HFFc6 (cell line): ENCODE data around the gene PEDS1. TPM values are rescaled to one million over a fixed set of nuclear protein-coding genes. Genes with fewer than 3 reads are reported as not detected.

ENCODE experiments used
- DNase-seq: peaks from one replicate; pipeline ENCODE4 v3.0.0-alpha.2; 2018
- H3K27ac Mint-ChIP-seq: 2 replicates; pipeline ENCODE4 v1.8.0; 2020; ENCODE audit warnings: mild to moderate bottlenecking, mixed read lengths
- H3K27me3 Mint-ChIP-seq: 2 replicates; pipeline ENCODE4 v1.8.0; 2021; ENCODE audit warnings: mild to moderate bottlenecking, moderate library complexity, mixed read lengths; ENCODE audit not compliant: insufficient read depth
- H3K36me3 Mint-ChIP-seq: 2 replicates; pipeline ENCODE4 v1.8.0; 2021; ENCODE audit warnings: low read depth, mixed read lengths
- H3K4me1 Mint-ChIP-seq: 2 replicates; pipeline ENCODE4 v1.8.0; 2020; ENCODE audit warnings: low read depth, mixed read lengths
- H3K4me3 Mint-ChIP-seq: 2 replicates; pipeline ENCODE4 v1.8.0; 2020; ENCODE audit warnings: mild to moderate bottlenecking, moderate library complexity, mixed read lengths
- H3K9me3 Mint-ChIP-seq: 2 replicates; pipeline ENCODE4 v1.8.0; 2020; ENCODE audit warnings: mild to moderate bottlenecking, mixed read lengths
- CTCF ChIP-seq: fragments of 200-600 bp; sonication (generic); IDR thresholded peaks from 2 replicates; pipeline ENCODE4 v1.5.0; 2021; ENCODE audit warnings: antibody characterized with exemption, mild to moderate bottlenecking
- total RNA-seq, 6 experiments: library from RNA; stranded (reverse); fragmentation: NEBNext Ultra II Directional; extraction: Animal tissue kit (Norgen Biotek cat#: 25700); gene quantifications; 2 replicates in 1 of 6; 3 replicates in 5 of 6; pipeline ENCODE4 v1.2.3, GENCODE V29; 2021

The PEDS1 gene
- total RNA-seq, 6 experiments from 2014 or later, result 25.8 to 29.8 (median 27.8) TPM

GRCh38 chr20:50144362-50144761, 9.2 kb downstream of the PEDS1 start:
- Mint-ChIP-seq H3K9me3 (no peaks in the 10 kb centered on the region), H3K27ac (peak overlapping the region; percentile 90), H3K27me3 (peaks cover 2% of the 10 kb centered on the region; the same call in 1 of the 2 replicates), H3K4me3 (peak overlapping the region; percentile 27; the same call in 1 of the 2 replicates), H3K4me1 (peaks cover 74% of the 10 kb centered on the region), H3K36me3 (peaks cover 33% of the 10 kb centered on the region)
- peak; percentile 95 for DNase-seq
- no peak for TF ChIP-seq CTCF

- TF ChIP-seq CTCF, result no peak
- Mint-ChIP-seq H3K36me3 (peaks cover 25% of the 10 kb centered on the region), H3K4me1 (peaks cover 72% of the 10 kb centered on the region), H3K9me3 (no peaks in the 10 kb centered on the region), H3K27me3 (no peaks in the 10 kb centered on the region), H3K4me3 (no peak overlapping the region), H3K27ac (peak overlapping the region; percentile 64; the same call in 1 of the 2 replicates)
- no peak for DNase-seq
Observed at GRCh38 chr20:50142812-50143211, 10.7 kb downstream of the PEDS1 start.

- Mint-ChIP-seq H3K27me3 (no peaks in the 10 kb centered on the region; the same call in 1 of the 2 replicates), H3K4me3 (no peak overlapping the region), H3K4me1 (peaks cover 72% of the 10 kb centered on the region), H3K36me3 (peaks cover 31% of the 10 kb centered on the region), H3K9me3 (no peaks in the 10 kb centered on the region), H3K27ac (peak overlapping the region; percentile 27; the same call in 1 of the 2 replicates)
- no peak for DNase-seq
- no peak for TF ChIP-seq CTCF
Observed at GRCh38 chr20:50141811-50142561, 11.5 kb downstream of the PEDS1 start.

GRCh38 chr20:50141018-50141675, 12.4 kb downstream of the PEDS1 start:
- Mint-ChIP-seq H3K27ac (no peak overlapping the region), H3K4me1 (peaks cover 66% of the 10 kb centered on the region), H3K27me3 (no peaks in the 10 kb centered on the region; the same call in 1 of the 2 replicates), H3K9me3 (no peaks in the 10 kb centered on the region), H3K36me3 (peaks cover 34% of the 10 kb centered on the region), H3K4me3 (no peak overlapping the region)
- no peak for TF ChIP-seq CTCF
- no peak for DNase-seq

- H3K9me3 Mint-ChIP-seq, result no peaks in the 10 kb centered on the region
- no peaks in the 10 kb centered on the region; the same call in 1 of the 2 replicates for H3K27me3 Mint-ChIP-seq
- no peak overlapping the region for H3K27ac Mint-ChIP-seq
- H3K4me3 Mint-ChIP-seq, result no peak overlapping the region
- TF ChIP-seq CTCF, result no peak
- peaks cover 63% of the 10 kb centered on the region for H3K4me1 Mint-ChIP-seq
- no peak for DNase-seq
- peaks cover 34% of the 10 kb centered on the region for H3K36me3 Mint-ChIP-seq
Observed at GRCh38 chr20:50140339-50140859, 13.1 kb downstream of the PEDS1 start.
